Caki2 (cell line): ENCODE measurements around the gene FMN2. TPM values are rescaled to one million over a fixed set of nuclear protein-coding genes. Genes with fewer than 3 reads are reported as not detected.

ENCODE experiments used
- DNase-seq: peaks from one replicate; pipeline ENCODE4 v3.0.0-alpha.2; 2015; ENCODE audit warnings: low read depth
- in situ Hi-C: cut with HindIII; loops from 2 replicates; pipeline ENCODE4 v1.10.0; 2016; ENCODE audit warnings: low sequenced_read_pairs, low pct_unique_long_range_greater_than_20kb, mixed read lengths
- total RNA-seq: library from RNA; depleted of rRNA; stranded (reverse); fragments of >200 nt; shearing (Covaris generic); gene quantifications from 2 replicates; pipeline ENCODE4 v1.2.3, GENCODE V29; 2014; ENCODE audit warnings: low replicate concordance

The FMN2 gene
- total RNA-seq, 1 experiment from 2014 or later: 1.3 TPM

GRCh38 chr1:240508201-240508600 lies 416.5 kb downstream of the FMN2 start:
- DNase-seq: no peak
- in situ Hi-C loops: no loop called here

DNA sequence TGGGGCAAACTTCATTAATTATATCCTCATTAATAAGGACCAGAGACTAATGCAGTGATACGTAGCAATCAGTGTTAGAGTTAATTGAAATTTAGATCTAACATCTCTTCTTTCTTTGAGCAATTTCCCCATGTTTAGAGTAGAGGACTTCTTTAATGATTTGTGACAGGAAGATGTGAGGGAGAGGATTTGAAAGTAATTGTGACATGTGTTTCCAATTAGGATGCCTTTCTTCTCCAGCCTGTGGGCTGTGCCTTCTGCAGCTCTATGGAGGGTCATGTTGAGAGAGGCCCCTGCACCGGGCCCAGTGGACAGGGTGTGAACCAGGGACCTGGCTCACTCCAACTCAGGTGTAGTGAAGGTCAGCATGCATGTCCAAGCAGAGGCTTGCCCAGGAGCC lies 417.3 kb downstream of the FMN2 start:
- in situ Hi-C loops: no loop called here
- DNase-seq: no peak

DNA sequence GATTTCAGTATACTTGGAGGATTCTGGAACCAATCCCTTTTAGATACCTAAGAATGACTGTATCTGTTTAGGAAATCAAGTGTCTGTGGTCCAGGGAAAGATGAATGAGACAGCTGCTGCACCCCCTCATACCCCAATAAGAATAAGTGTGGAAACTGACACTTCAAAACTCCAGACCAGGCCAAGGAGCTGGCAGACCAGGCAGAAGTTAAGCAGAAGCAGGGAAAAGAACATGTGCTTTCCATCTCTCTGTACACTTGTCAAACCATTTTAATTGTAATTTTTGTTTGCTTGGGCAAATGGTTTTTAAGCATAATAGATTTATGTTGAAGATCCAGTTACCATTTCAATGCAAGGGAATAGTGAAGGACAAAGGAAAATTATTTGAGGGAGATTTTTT lies 420.1 kb downstream of the FMN2 start:
- DNase-seq: no peak
- in situ Hi-C loops: no loop called here

DNA sequence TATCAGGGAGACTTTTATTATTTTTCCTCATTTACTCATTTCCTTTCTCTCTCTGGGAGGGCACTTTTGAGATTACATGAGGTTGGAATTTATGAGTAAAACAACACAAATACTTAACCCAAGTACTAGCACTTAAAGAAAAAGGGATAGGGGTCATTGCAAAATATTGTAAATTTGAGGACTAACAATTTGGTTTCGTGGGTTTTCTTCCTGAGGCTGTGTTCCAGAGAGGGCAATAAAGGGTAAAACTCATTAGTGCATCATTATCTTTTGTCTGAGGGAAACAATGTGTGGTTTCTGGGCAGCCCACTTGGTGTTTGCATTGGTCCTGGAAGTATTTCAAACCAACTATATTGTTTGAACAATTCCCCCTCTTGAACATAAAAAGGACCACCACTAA lies 423.8 kb downstream of the FMN2 start:
- in situ Hi-C loops: no loop called here
- DNase-seq: peak; percentile 35

DNA sequence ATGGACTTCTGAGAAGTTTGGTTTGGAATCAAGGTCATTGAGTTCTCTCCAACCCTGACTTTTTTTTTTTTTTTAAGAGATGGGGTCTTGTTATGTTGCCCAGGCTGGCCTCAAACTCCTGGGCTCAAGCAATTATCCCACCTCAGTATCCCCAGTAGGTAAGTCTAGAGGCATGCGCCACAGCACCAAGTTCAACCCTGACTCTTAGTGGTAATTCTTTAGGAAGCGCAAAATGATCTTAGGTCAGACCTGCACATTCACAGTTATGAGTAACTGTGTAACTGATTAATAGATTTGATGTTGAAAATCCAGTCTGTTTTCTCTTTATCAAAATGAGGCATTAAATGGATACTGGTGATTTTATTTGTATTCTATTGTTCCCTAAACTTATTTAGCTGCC lies 424.4 kb downstream of the FMN2 start:
- in situ Hi-C loops: no loop called here

GRCh38 chr1:240517891-240518290 lies 426.2 kb downstream of the FMN2 start:
- in situ Hi-C loops: no loop called here
- DNase-seq: no peak

More for the DNA sequence above, 424.4 kb downstream of the FMN2 start:
- DNase-seq: no peak

DNA sequence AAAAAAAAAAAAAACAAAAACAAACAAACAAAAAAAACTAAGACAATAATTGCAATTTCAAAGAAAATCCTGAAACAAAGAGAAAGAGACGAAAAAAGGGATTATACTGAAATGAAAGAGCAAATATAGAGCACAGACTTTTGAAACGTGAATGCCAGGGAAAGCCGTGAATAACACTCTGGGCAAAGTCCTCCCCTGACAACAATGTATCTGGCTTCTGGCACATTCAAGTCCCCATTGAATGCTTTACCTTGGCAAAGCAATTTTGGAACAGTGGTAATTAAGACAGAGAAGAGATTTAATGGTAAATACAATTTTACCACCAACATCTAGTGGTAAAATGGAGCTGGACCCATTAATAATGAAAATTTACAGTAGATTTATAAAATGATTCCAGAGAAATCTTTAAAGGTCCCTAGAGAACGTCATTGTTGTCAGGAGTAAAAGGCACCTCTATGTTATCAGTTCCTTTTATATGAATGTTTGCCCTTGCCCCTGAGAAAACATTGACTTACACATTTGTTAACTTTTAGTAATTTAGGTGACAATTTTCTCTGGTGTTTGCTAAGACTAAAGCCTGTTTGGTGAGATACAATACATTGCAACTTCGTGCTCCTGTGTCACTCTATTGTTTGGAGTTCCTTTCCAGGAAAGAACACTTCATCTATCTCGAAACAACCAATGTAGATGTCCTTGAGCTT lies 430.6 kb downstream of the FMN2 start:
- no peak for DNase-seq
- in situ Hi-C loops: no loop called here

GRCh38 chr1:240524356-240525069 lies 432.8 kb downstream of the FMN2 start:
- in situ Hi-C loops: no loop called here
- DNase-seq: no peak
